ENCODE measurements around the gene MAPK11.

The MAPK11 gene

DNA sequence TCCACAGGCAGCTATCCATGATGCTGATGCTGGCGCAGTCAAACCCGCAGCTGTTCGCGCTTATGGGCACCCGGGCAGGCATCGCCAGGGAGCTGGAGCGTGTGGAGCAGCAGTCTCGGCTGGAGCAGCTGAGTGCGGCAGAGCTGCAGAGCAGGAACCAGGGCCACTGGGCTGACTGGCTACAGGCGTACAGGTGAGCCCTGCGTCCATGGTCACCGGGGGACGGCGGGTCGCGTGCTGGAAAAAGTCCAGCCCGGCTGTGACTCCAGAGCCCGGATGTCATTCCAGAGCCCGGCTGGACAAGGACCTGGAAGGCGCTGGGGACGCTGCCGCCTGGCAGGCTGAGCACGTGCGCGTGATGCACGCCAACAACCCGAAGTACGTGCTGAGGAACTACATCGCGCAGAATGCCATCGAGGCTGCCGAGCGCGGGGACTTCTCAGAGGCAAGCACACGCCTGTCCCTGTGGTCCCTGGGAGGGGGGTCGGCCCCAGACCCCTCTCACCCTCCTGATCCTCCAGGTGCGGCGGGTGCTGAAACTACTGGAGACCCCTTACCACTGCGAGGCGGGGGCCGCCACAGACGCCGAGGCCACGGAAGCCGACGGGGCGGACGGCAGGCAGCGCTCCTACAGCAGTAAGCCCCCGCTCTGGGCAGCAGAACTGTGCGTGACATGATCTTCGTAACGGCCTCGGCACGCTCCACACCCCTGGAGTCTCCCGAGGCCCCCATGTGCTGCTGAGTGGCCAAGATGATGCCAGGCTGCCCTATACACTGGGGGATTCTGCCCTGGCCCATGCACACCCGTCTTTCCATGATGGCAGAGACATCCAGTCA, 53.3 kb downstream of the MAPK11 start:
- H3K27ac ChIP-seq: no peak overlapping the region
- DNase-seq (ENCODE audit: low read depth, low spot score): no peak

DNA sequence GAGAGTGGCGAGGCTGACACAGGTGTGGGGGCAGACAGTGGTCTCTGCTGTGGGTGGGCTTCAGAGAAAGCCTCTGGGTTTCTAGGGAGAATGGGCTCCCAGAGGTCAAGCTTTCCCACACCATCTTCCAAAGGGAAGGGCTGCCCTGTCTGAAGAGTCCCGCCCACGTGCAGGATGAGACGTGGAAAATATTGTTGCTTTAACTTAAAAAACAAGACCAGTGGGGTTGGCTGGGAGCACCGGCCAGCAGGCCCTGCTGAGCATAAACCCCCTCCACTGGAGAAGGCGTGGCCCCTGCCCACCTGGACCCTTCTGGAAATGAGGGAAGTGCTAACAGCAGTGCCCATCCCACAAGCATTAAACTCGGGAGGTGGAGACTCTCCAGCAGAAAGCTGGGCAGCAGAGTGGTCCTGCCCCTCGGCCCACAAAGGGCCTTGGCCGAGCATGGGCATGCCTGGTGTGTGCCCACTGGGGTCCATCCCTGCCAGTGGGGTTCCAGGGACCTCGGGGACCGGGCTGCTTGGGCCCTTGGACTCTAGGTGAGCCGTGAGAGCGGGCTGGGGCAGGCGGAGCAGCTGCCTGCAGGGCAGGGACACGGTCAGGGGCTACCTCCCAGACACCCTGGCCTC, 54.0 kb downstream of the MAPK11 start:
- DNase-seq (ENCODE audit: low read depth, low spot score): no peak
- no peak overlapping the region for H3K27ac ChIP-seq

DNA sequence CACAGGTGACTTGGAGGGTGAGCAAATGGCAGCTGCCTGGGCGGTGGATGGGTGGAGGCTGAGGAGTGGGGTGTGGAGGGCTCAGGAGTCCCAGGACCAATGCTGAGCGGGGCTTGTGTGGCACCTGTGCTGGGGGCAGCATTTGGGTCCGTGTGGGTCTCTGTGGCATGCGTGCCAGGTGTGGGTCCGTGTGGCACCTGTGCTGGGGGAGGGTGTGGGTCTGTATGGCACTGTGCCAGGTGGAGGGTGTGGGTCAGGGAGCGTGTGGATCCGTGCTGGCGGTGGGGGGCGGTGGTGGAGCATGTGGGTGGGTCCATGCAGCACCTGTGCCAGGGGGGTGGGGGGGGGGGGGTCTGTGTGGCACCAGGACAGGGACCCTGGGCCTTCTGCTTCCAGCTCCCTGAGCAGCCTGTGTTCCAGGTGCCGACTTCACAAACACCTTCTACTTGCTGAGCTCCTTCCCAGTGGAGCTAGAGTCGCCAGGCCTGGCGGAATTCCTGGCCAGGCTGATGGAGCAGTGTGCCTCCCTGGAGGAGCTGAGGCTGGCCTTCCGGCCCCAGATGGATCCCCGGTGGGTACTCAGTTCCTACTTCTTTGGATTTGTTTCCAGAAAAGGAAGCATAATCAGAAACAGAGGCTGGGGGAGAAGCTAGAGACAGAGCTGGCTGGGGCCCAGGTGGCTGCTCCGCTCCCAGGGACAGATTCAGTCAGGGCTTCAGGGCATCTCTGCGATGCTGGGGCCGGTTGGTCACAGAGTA, 54.7 kb downstream of the MAPK11 start:
- no peak overlapping the region for H3K27ac ChIP-seq
- no peak for DNase-seq (ENCODE audit: low read depth, low spot score)
